NCI-H146 treated with DMSO at 0.1 percent for 48 hours (cell line): ENCODE results near the gene CDO1.
A peak's percentile ranks its signal among the peaks of the same experiment; 100 is the strongest.

ENCODE experiments used
- DNase-seq: peaks from one replicate; lab custom pipeline; 2025; ENCODE audit not compliant: unreplicated experiment; lab: John Stamatoyannopoulos, UW

CDO1 gene

GRCh38 chr5:115816226-115817081, at the start of gene CDO1:
Gene CDO1 (minus strand): TSS chr5:115816659. CDS start chr5:115816397, 262 bp downstream.
- peak; percentile 51 for DNase-seq

GRCh38 chr5:115859378-115859777, 42.9 kb upstream of the CDO1 start:
- no peak for DNase-seq

- DNase-seq, result no peak
These were observed 41.9 kb upstream of the CDO1 start for GRCh38 chr5:115858396-115858795.

- no peak for DNase-seq
These were observed 41.3 kb upstream of the CDO1 start for GRCh38 chr5:115857626-115858349.

GRCh38 chr5:115857057-115857479, 40.6 kb upstream of the CDO1 start:
- no peak for DNase-seq

GRCh38 chr5:115855959-115856358, 39.5 kb upstream of the CDO1 start:
- DNase-seq, result no peak

GRCh38 chr5:115854139-115854538, 37.7 kb upstream of the CDO1 start:
- DNase-seq, result no peak

- no peak for DNase-seq
These were observed 34.4 kb upstream of the CDO1 start for GRCh38 chr5:115850744-115851416.

GRCh38 chr5:115849258-115849798, 32.9 kb upstream of the CDO1 start:
- no peak for DNase-seq

GRCh38 chr5:115847290-115847689, 30.8 kb upstream of the CDO1 start:
- no peak for DNase-seq

- DNase-seq, result no peak
These were observed 27.9 kb upstream of the CDO1 start for GRCh38 chr5:115844321-115844817.

- no peak for DNase-seq
These were observed 27.1 kb upstream of the CDO1 start for GRCh38 chr5:115843444-115844130.

- DNase-seq, result no peak
These were observed 26.5 kb upstream of the CDO1 start for GRCh38 chr5:115842952-115843351.

- DNase-seq, result peak; percentile 56
These were observed 25.9 kb upstream of the CDO1 start for GRCh38 chr5:115842089-115842935.

GRCh38 chr5:115841382-115842088, 25.1 kb upstream of the CDO1 start, which contains the start of the genes AP3S1 and ATG12:
Gene AP3S1 (plus strand): TSS chr5:115841935. CDS start chr5:115842038, 103 bp downstream.
Gene ATG12 (minus strand): TSS chr5:115841565. CDS start chr5:115841552, 13 bp downstream.
- DNase-seq, result peak; percentile 69

- DNase-seq, result no peak
These were observed 24.4 kb upstream of the CDO1 start for GRCh38 chr5:115840873-115841272.

- DNase-seq, result peak; percentile 28
These were observed 22.5 kb upstream of the CDO1 start for GRCh38 chr5:115838885-115839518.

GRCh38 chr5:115835481-115835880, 19.0 kb upstream of the CDO1 start:
- no peak for DNase-seq
